Measurements from ENCODE around the gene CTTNBP2NL.

The CTTNBP2NL gene

DNA sequence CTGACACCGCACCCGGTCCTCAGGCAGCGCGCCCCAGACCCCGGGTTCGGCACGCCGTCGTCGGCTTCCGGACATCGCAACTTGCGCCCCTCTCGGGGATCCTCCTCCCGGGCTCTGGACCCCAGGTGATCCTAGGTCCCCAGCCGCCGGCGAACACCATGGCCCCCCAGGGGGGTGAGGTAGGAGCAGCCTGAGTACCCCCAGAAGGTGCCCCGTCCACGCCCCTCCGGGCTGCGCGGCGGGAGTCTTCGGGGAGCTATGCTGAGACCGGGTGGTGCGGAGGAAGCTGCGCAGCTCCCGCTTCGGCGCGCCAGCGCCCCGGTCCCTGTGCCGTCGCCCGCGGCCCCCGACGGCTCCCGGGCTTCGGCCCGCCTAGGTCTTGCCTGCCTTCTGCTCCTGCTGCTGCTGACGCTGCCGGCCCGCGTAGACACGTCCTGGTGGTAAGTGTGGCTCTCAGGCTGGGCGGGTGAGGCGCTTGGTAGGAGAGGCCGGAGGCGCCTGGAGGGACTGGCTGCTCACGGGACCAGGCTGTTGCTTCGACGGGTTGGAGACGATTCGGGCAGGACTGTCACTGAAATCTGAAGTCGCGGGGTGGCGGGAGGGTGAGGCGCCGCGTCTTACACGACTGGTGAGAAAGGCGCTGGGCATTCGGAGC, 113.1 kb downstream of the CTTNBP2NL start:
- DNase-seq, result no peak

DNA sequence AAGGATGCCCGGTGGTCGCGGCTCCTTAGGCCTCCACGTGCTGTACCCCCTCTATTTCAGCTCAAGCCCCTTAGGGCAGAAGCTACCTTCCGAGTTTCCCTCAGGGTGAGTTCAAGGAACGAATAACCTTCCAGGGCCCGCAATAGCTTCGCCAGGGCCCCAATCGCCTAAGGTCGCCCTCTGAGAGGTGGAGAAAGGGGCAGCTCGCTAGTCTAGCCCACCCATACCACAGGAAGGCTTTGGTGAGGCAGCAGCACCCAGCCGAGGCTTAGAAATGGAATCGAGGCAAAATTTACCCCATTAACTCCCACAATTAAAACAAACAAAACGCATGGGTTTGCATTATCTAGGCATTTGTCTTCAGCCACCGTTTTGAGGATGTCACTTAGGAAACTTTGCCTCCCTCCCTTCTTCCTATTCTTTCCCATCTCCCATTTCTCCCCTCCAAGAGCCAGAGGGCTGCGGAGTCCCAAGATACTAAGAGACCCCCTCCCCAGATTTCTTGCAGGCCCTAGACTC, 113.7 kb downstream of the CTTNBP2NL start:
- DNase-seq, result no peak

DNA sequence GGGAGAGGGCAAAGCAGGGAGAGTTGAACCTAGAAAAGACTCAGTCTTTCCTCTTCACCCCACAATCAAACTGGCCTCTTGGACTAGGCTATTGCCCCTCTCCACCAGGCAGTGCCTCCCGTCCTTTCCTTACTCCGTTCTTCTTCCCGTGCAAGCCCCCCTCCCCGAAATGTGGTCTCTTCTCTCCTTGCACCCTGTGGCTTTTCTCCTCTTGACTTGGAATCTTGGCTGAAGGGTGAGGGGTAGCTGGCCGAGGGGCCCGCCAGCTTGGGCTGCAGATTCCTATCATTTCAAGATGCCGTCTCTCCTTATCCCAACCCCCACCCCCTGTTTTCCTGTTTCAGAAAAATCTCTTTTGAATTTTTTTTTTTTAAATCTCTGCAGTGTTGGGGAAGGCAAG, 114.3 kb downstream of the CTTNBP2NL start:
- no peak for DNase-seq

All from activated CD4-positive, alpha-beta T cell treated with anti-CD3 and anti-CD28 coated beads for 1 hour (primary cell).